HG03060 (cell line): ENCODE results near the gene CDK6.

Experiments
- ATAC-seq: cut with Tn5 transposase; IDR thresholded peaks from one replicate; pipeline ENCODE4 v1.9.1; 2021; ENCODE audit warnings: low read depth, moderate number of reproducible peaks; ENCODE audit not compliant: unreplicated experiment

The CDK6 gene

DNA sequence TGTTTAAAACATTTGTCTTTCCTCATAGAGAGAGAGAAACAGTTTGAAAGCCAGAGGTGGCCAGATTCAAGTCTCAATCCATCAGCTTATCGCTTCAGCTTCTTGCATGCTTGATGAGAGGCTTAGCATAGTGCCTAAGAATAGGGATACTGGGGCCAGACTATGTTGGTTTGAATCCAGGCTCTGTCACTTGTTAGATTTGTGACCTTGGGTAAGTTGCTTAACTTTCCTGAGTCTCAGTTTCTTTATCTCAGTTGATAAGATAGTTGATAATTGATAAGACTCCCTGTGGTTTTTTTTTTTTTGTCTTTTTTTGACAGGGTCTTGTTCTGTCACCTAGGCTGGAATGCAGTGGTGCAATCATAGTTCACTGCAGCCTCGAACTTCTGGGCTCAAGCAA is 12.1 kb upstream of the CDK6 start:
- ATAC-seq = no peak

DNA sequence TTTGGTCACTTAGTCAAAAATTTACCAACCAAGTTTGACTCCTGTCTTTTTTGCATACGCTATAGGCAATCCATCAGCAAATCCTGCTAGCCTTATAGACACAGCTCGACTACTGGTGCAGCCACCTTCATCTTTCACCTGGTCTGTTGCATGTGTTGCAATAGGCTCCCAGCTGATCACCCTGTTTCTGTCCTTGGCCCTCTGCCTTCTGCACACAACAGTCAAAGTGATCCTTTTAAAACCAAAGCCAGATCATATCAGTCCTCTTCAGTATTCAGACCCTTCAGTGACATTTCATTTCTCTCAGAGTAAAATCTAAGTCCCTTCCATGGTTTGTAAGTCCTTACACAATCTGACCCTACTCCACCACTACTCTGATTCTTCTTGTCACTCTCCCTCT is 10.9 kb upstream of the CDK6 start:
- no peak for ATAC-seq

DNA sequence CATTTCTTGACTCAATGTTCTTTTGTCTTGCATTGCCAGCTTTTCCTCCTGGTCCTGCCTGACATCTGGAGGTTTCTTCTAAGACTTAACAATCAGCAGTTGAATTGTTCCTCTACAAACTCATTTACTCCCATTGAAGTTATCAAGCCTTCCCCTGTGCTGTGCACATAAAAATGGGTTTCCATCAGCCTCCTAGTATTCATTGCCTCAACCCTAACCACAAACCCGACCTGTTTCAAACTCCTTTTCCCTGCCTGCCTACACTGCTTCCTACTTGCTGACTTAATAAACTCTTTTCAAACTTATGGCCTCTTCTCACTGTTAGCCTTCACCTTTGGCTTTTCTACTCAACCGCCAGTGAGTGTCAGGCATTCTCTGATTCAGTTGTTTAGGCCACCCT is 9.4 kb upstream of the CDK6 start:
- ATAC-seq = no peak

DNA sequence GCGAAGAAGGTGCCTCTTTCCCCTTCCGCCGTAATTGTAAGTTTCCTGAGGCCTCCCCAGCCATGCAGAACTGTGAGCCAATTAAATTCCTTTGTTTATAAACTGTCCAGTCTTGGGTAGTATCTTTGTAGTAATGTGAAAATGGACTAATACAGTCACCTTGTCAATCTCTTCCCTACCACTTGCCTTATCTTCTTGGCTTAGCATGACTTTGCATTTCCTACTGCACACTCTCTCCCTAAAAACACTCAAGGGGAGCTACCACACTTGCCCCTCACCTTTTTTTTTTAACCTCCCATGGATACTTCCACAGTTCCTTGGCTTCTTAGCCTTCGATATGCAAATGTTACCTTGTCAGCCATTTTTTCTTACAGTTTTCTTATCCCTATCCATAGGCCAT is 7.4 kb upstream of the CDK6 start:
- no peak for ATAC-seq

DNA sequence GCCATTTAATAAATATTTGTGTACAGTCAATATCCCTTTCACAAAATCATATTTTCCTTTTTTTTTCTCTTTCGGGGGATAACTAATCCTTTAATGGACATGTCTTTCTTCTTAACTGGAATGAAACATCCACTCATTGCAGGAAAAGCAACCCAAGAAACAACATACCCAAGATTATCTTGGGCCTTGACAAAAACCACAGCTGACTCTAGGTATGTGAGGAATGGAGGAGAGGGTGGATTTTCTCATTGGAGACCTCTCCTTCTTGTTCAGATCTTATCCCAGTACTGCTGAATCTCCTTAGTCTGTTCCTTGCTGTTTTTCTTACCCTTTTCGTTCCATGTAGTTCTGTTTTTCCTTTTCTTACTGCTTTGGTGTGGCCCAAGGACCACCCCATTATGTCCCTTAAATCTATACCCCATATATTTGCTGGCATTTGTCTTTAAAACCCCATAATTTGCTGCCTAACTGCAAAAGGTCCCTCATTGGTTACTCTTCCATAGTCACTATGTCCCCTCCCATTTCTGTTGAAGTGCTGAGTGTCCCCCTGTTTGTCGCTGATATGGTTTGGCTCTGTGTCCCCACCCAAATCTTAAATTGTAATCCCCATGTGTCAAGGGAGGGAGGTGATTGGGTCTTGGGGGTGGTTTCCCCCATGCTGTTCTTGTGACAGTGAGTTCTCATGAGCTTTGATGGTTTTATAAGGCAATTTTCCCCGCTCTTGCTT is 6.8 kb upstream of the CDK6 start:
- ATAC-seq = no peak

DNA sequence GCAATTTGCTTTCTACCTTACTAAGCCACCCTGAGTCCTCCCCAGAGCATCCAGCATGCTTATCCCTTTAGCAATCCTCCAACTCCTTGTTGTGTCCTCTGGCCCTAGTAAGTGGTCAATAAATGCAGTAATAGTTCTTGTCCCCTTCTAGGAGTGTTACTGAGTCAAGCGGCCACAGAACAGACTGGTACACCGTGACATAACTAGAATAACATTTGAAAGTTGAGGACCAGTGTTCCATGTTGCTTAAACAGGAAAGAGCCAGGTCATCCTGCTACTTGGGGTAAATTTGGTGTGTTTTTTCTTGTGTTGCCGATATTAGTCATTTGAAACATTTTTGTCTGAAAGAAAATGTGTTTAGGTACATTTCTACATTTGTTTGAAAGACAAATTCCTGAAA is 4.8 kb upstream of the CDK6 start:
- ATAC-seq = no peak

DNA sequence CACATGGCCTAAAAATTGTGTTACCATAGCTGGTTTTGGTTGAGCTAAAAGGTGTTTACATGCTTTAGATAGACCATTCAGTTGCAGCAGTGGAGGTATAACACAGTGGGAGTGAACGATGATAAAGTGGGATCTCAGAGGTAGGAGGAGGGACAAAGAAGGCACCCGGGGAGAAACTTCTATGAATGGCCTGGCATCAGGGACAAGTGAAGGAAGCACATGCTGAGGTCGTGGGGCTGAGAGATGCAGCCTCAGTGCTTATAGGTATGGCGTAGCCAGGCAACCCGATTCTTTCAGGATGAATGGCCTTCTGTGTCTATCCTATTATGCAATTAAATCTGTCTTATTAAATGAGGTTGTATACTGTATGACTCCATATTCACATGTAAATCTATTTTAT is 3.9 kb upstream of the CDK6 start:
- no peak for ATAC-seq

DNA sequence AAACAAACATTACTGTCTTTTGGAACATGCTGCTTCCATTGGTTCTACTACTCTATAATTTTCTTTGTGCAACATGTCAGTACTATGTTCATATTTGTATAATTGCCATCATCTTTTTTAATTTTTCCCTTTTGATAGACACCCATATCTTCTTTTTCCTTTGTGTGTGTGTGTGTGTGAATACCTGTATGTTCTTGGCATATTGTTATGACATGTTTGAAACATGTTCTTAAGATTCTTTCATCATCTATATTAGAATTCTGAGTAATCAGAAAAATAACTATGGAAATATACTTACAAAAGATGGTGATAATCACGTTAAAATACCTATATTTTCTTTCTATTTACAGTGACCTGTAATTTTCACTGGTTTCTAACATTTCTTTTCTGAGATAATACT is 3.5 kb upstream of the CDK6 start:
- no peak for ATAC-seq

DNA sequence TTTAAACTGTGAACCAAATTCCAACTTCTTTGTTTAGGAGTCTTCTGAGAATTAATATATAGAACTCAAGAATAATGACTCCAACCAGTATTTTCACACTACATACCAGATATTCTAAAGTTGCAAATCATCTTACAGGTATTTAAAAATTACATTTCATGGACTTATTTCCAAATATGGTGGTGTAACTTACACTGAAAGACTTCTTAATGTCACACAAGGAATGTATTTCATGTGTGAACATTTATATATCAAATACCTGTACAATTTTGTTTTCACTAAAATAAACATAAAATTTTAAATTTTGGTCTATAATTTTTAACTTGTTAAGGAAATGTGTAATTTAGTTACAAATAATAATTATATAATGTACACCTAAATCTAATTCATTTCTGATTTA is 2.6 kb upstream of the CDK6 start:
- ATAC-seq = no peak

DNA sequence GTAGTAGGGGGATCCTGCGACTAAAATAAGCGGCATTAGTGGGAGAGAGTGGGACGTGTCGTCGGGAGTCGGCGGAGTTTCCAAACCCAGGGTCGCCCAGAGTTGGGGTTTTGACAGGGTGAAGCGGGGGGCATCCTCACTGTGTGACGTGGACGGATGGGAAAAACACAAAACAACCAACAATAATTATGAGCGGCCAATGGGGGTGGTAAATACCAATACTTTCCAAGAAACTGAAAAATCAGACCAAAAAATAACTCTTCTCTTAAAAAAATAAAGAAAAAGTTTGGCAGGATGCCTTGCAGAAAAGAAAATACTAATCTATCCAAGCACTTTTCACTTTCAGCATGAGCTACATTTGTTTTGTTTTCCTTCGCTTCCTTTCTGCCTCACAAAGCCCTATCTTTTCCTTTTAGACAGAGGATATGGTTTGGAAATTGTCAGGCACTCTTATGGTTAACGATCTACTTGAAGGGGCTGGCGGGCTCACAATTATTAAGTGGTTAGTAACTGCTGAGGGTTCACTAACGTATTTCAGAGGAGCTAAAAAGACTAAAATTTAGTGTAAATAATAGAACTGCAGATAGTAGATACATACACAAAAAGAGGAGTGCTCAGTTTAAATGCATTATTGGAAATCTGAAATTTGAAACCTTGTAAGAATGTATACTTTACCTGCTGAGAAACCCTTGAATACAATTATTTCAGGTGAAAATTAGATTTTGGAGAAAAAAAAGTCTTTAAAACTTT is 802 bp upstream of the CDK6 start:
- no peak for ATAC-seq

DNA sequence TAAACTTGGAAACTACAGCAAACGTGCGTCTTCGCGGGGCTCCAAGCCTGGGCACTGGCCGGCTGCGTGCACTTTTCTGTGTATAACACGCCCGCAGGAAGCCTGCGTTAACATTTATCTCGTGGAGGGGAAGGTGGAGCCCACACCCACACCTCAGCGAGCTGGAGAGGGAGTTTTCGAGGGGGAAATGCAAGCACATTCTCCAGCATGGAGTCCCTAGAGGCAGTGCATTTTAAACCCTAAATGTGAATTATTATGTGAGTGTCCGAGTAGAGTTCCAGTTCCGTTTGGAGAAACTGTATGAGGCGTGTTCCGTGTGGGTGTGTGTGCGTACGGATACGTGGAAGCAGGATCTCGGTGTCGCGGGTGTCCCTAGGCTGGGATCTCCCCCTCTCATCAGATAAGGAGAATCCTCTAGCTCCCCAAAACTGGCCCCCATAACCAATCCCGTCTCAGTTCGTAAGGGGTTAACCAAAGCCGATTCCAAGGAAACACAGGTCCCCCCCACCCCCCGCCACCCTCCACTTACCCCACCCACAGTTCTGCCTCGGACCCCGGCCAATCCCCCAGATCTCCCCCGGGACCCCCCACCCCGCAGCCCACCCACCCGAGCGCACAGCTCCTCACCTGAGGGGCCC is 403 bp downstream of the CDK6 start:
- no peak for ATAC-seq

DNA sequence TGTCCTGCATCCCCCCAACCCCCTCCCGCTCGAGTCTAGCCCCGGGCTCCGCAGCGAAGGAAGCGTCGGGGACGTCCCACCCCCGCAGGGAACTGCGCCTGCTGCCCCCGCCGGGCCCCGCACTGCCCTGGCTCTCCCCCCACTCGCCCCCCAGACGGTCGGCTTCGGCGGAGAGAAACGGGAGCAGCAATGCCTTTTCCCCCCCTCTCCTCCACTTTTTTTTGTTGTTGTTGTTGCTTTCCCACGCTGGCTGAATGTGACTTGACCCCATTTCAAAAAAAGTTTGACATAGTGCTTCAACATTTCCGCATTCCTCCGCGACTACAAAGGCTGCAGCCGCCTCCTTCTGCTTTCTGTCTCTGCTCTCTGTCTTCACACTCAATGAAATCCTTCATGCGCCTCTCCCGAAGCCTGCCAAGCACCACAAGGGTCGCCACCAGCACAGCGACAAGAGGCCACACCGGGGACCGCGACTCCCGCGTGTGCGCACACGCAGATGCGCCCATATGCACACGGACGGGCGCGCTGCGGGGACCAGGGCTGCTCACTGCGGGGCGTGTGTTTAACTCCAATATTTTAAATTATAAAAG is 1.0 kb downstream of the CDK6 start:
- no peak for ATAC-seq

DNA sequence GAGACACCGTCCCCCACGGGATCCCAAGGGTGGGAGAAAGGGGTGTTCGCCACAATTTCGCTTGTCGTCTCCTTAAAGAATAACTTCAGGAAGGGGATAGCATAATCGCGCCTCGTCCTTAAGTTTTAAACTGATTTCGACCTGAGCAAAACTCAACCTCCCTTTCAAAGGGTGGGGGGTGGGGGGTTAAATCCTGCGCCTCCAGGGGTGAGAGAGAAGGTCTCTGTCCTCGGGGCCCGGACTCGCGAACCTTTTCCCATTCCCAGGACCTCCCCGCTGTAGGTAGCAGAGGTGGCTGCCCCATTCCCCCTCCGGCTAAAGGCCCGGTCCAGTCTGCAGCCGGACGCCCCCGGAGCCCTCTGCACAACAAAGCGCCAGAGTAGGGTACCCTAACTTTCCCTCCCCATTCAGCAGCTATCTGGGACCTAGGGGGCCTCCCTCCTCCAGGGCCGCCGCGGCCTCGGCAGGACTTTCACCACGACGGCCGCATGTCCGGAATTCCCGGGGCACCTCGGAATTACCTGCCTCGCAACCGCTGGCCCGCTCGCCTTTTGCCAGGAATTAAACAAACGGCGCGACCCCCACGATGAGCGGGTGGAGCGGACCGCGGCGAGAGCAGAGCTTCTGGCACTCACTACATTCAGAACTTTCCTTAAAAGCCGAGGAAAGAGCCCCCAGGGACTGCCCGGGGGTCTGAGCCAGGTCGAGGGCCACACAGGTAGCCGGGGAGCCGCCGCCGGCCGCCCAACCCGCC is 1.7 kb downstream of the CDK6 start:
- no peak for ATAC-seq

DNA sequence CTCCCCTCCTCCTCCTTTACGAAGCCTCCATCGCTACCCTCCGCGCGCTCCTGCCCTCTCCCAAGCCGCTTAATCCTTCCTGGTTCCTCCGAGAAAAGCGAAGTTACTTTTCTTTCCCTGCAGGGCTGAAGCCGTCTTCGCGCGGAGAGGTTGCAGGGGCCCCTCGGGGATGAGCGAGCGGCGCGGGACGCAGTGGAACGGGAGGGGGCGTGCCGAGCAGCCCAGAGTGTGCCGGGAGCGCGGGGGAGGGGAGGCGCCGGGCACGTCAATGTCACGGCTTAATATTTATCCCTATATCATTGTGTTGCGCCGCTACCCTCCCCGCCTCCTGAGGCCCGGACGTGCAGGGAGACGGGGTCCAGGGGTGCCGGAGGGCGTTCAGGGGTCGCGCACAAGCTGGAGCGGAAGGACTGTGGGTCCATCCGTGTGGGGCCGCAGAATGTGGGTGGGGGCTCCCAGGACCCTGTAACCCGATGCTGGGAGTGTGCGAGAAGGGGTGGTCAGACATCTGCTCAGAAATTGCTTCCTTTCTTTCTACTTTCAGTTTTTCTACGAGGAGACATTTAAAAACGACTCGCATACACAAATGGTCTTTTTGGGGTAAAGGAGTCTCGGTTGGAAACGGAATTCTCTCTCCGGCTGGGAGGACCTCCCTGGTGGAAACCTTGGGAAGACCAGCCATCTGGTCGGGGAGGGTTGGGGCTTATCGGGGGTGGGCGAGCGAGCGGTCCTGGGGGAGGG is 2.4 kb downstream of the CDK6 start:
- ATAC-seq = no peak

DNA sequence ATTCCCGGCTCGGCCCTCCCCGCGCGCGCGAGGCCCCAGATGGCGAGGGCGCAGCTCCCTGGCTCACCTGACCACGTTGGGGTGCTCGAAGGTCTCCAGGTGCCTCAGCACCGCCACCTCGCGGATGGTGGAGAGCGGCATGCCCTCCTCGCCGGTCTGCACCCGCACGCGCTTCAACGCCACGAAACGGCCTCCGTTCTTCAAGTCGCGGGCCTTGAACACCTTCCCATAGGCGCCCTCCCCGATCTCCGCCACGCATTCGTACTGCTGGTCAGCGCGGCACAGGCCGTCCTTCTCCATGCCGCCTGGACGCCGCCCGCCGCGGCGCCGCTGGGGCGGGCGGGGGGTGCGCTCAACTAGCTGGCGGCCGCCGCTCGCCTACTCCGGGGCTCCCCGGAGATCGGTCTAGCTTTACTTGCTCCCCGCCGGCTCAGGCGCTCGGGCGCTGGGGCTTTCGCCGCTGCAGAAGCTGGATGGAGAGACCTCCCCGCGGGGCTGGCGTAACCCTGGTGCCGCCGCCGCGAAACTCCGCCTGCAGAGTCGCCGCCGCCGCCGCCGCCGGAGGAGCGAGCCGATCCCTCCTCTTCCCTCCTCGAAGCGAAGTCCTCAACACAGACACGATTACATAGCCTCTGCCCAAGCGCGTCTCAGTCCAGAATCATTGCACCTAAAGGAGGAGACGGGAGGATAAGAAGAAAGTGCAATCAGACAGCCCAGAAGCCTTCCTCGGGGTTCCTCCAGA is 3.2 kb downstream of the CDK6 start:
- peak; percentile 28 for ATAC-seq

DNA sequence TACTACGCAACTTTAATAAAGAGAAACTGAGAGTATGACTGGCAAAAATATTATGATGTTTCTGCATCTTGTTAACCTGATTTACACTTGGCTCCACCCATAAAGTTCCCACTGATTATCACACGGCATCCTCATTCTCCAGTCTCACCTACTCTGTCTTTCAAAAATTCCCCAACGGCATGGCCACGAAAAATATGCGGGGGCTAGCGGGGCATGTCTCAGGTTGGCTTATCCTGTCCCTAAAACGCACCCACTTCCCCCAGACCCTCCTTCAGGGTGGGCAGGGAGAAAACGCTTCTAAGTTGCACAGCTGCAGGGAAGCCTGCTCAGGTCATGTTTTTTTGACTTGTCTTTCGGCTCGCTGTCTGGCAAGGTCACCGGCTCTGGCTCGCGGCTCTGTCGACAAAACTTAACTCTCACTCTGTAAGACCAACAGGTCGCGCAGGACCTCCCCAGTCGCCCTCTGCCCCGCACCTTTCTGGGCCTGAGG is 3.8 kb downstream of the CDK6 start:
- ATAC-seq = no peak

DNA sequence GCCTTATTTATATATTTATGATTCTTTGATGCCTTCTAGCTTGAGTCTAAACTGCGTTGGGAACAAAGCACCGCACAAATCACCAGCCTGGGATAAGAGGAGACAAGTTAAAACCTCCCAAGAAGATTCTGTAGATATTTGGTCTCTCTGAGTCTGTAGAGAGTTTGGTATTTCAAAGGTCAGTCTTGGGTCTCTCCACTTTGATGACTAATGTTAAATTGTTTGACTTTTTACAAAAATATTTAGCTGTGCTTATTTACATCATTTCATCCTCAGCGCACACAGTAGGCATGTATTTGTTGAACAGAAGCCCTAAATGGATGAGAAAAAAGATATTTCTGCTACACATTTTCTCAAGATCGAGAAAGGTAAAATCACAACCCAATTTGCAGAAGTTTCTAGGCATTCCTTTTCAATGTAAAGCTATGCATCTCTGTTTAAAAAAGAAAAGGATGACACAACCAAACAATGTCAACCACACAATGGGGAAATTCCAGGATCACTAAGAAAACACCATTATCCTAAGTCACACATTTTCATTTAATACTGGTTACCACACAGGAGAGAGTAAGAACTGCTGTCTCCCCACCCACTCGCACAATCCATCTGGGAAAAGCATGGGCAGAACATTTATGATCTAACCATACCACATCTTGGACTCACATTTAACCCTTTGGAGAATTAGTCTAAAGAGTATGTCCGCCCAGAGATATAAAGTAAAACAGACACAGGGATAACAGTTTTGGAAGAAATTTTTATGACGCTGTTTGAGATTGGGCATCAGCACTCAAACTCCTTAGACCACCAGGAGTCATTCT is 4.4 kb downstream of the CDK6 start:
- ATAC-seq = no peak

DNA sequence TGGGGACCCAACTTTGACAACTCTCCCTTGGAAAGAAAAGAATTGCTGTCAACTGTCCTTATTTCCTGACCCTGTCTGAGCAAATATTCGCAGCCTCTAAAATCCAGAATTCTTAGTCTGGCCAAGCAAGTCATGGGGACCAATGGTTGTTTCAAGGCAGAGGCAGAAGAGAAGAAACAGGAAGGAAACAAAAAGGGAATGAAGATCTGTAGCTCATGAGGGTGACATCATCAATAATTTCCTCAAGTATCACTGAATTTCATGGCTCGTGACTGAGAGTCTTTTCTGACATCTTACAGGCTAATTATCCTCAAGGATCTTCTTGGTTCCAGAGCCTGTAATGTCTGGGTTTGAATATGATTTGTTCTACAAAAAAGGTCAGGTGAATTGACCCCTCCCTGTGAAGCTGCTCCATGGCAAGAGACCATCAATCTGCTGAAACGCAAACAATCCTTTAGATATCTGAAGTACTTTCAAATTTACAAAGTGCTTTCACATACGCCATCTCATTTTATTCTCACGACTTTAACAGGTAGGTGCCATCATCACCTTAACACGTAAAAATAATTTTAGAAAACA is 5.8 kb downstream of the CDK6 start:
- ATAC-seq = no peak
